GM10266 (cell line): ENCODE measurements around the gene CUX1.

Experiments
- DNase-seq: peaks from one replicate; pipeline ENCODE4 v3.0.0; 2012; ENCODE audit errors: extremely low spot score
- TF ChIP-seq, protein P1 (sequence below): IDR thresholded peaks from 2 replicates; pipeline ENCODE4 v1.5.1; 2012; ENCODE audit warnings: mild to moderate bottlenecking, low read depth; ENCODE audit not compliant: control insufficient read depth, insufficient read depth; ENCODE audit errors: missing control alignments

Gene CUX1

DNA sequence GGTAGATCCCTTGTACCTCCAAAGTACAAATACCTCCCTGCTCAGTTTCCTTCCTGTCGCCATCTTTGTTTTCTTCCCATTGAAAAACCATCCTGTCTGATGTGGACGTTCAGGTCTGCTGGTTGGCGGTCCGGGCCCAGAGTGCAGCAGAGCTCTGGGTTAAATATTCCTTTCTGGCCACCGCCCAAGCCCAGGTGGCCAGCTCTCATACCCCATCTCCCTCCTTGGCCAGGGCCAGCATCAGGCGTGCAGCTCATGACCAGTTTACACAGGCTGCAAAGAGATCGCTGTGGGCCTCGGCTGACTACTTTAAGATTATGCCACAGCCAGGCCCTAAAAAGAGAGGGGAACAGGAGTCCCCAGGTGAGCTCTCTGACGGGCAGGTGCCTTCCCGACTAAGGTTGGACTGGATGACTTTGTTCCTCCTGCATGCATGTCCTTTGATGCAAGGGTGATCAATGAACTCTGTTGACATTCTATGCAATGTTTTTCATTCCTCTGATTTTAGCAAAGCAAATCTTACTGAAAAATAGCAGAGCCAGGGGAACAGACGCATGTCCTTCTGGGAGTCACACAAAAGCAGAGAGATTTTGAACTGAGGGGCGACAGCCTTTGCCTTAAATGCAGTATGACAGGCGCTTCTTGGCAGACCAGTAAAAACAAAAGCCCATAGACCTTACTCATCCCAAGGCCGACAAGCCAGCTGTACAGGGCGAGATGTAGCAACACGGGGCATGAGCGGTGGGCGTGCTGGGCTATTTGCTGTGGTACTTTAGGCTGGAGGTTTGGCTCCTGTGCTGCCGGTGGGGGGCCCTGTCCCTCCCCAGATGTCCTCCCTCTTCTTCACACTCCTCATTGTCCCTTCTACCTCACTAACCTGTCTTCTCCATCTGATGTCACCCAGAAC lies 435.9 kb downstream of the CUX1 start:
- TF ChIP-seq, protein P1, sequence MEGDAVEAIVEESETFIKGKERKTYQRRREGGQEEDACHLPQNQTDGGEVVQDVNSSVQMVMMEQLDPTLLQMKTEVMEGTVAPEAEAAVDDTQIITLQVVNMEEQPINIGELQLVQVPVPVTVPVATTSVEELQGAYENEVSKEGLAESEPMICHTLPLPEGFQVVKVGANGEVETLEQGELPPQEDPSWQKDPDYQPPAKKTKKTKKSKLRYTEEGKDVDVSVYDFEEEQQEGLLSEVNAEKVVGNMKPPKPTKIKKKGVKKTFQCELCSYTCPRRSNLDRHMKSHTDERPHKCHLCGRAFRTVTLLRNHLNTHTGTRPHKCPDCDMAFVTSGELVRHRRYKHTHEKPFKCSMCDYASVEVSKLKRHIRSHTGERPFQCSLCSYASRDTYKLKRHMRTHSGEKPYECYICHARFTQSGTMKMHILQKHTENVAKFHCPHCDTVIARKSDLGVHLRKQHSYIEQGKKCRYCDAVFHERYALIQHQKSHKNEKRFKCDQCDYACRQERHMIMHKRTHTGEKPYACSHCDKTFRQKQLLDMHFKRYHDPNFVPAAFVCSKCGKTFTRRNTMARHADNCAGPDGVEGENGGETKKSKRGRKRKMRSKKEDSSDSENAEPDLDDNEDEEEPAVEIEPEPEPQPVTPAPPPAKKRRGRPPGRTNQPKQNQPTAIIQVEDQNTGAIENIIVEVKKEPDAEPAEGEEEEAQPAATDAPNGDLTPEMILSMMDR, result no peak
- DNase-seq, result no peak

- TF ChIP-seq, protein P1, result no peak
- DNase-seq, result no peak
Measured at GRCh38 chr7:102253973-102254370, 436.5 kb downstream of the CUX1 start.

GRCh38 chr7:102254521-102254920 lies 437.1 kb downstream of the CUX1 start:
- no peak for DNase-seq
- TF ChIP-seq, protein P1, result no peak

GRCh38 chr7:102255501-102255900 lies 438.1 kb downstream of the CUX1 start:
- no peak for DNase-seq
- TF ChIP-seq, protein P1, result no peak

GRCh38 chr7:102255916-102256315 lies 438.5 kb downstream of the CUX1 start:
- no peak for DNase-seq
- TF ChIP-seq, protein P1, result no peak

DNA sequence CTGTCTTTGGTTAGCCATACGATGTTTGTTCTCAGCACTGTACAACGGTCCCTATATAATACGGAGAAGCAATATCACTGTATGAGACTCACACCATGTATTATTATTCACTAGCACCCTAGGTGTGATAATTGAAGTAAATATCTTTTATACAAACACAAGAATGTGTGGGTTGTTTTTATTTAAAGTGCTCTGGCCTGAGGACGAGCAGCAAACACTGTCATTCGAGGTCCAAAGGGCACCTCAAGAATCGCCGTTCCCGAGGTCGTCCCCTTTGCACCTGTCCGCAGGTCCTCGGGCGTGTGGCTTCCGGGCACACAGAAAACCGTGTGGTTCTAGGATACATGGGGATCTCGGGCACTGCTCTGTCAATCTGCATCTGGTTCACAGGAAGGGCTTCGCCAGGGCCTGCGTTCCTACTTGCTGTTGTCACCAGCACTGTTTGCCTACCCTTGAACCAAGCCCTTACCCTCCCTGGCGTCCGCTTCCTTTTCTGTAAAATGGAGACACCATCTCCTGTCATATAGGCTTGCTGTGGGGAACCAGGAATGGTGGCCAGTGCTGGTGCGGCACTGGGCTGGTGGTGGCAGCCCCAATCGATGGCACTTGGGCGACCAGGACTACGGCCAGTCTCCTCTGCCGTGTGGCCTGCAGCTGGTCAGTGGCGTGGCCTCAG lies 440.8 kb downstream of the CUX1 start:
- no peak for DNase-seq
- TF ChIP-seq, protein P1, result no peak

DNA sequence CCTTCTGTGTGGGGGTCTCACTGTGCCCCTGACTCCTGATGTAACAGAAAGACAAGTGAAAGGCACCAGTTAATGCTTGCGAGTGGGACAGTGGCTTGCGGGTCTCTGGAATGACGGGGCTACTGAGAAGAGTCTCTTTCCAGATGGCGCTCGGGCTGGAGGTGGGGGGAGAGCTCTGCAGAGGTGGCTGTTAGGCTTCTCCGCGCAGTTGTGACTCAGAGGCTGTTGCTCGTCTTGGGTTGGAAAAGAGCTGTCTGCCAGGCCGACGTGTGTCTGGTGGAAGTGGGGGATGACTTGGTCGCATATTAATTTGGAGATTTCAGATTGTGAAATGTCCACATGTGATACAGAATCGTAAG lies 441.3 kb downstream of the CUX1 start:
- TF ChIP-seq, protein P1, result no peak
- DNase-seq, result no peak
